ENCODE measurements around the gene ORM2. TPM values are rescaled to one million over a fixed set of nuclear protein-coding genes. Genes with fewer than 3 reads are reported as not detected.

ORM2 gene
- polyA plus RNA-seq, 1 of the 3 experiments (the other 2 are of a cell fraction), result not detected

DNA sequence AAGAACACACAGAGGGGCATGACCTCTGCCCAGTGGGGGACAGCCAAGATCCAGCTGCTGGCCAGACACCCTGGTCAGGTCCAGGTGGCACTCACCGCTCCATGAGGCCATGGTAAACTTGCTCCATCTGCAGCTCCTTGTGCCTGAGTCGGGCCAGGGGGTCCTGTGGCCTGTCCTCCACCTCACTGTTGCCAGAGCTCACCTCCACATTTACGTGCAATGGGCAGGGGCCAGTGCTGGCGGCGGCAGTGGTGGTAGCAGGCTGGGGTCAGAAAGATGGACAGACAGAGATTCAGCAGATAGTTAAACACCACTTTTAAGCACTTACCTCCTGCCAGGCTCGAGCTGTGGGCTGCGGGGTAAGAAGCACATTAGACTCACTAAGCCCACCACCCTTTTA is 30.1 kb downstream of the ORM2 start (continued):
- TF ChIP-seq REST (IDR thresholded peaks at IDR 0.05; ENCODE audit: low read depth, low read length), result no peak

GRCh38 chr9:114361542-114361941 is 31.9 kb downstream of the ORM2 start:
- no peaks in the 10 kb centered on the region for H3K36me3 ChIP-seq (replicated peaks in 1 of 2; ENCODE audit: control insufficient read depth in 1 of 2, insufficient read depth in 2 of 2, low read length in 1 of 2)
- H3K9ac ChIP-seq, result no peak overlapping the region
- H3K9me3 ChIP-seq, result no peaks in the 10 kb centered on the region
- peaks cover 0 to 5% of the 10 kb centered on the region in 2 experiments; a peak in 1 of 4 replicates for H3K4me1 ChIP-seq (ENCODE audit: control insufficient read depth in 1 of 2, insufficient read depth in 2 of 2, low read depth in 1 of 2, low read length in 1 of 2)
- no peak overlapping the region for H3K4me2 ChIP-seq
- WGBS (ENCODE audit: low lambda C conversion rate), result 93% methylated on average over 3 of the region's 7 CpGs
- ChIA-PET CTCF (no interaction called here), POLR2A (no interaction called here)
- DNase-seq, result no peak
- no peak overlapping the region for H3K27ac ChIP-seq (ENCODE audit: low read depth in 2 of 2, low read length in 1 of 2)
- no peaks in the 10 kb centered on the region for H3F3A ChIP-seq (replicated peaks; ENCODE audit: insufficient read depth)
- no peak overlapping the region for H3K4me3 ChIP-seq (ENCODE audit: low read depth in 2 of 2, low read length in 1 of 2)
- no peaks in the 10 kb centered on the region for H3K9me2 ChIP-seq
- TF ChIP-seq RAD21 (IDR thresholded peaks at IDR 0.05; ENCODE audit: low read length) (no peak), FOXM1 (IDR thresholded peaks at IDR 0.05; ENCODE audit: low read depth) (no peak), TAF1 (IDR thresholded peaks at IDR 0.05; ENCODE audit: borderline replicate concordance, low read depth, low read length) (no peak), FOSL2 (IDR thresholded peaks at IDR 0.05; ENCODE audit: borderline replicate concordance, low read depth) (no peak), USF2 (IDR thresholded peaks at IDR 0.05; ENCODE audit: borderline replicate concordance, low read depth, low read length) (no peak), TCF12 (IDR thresholded peaks at IDR 0.05) (no peak), MXI1 (IDR thresholded peaks at IDR 0.05; ENCODE audit: low read depth, low read length) (no peak)
- H3K27me3 ChIP-seq (ENCODE audit: insufficient read depth), result no peaks in the 10 kb centered on the region
- H3K79me2 ChIP-seq (ENCODE audit: insufficient read depth), result no peaks in the 10 kb centered on the region
- H4K20me1 ChIP-seq (ENCODE audit: insufficient read depth), result no peaks in the 10 kb centered on the region
- H2AFZ ChIP-seq (ENCODE audit: low read depth), result no peak overlapping the region

DNA sequence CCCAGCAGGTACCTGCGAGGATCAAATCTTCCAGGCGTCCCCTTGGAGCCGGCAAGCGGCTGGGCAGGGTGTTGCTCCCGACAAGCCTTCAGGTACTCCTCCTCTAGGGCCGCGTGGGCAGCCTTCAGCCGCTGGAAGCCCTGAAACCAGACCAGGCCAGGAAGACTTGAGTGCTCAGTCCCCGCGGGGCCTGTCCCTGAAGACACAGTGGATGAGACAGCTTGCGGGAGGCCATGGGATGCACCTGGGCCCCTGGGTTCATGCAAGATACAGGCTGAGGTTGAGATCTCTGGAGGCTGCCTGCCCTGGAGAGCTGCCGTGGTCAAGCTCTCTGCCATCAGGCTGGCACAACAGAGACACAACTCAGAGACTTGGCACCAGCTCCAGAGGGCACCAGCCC is 32.7 kb downstream of the ORM2 start:
- H3K4me2 ChIP-seq, result no peak overlapping the region
- peaks cover 3% of the 10 kb centered on the region for H3F3A ChIP-seq (replicated peaks; ENCODE audit: insufficient read depth)
- no peaks in the 10 kb centered on the region for H3K9me2 ChIP-seq
- WGBS (ENCODE audit: low lambda C conversion rate), result 84% methylated on average over 6 of the region's 12 CpGs
- H3K27me3 ChIP-seq (ENCODE audit: insufficient read depth), result no peaks in the 10 kb centered on the region
- no peaks in the 10 kb centered on the region for H4K20me1 ChIP-seq (ENCODE audit: insufficient read depth)
- H3K36me3 ChIP-seq (replicated peaks in 1 of 2; ENCODE audit: control insufficient read depth in 1 of 2, insufficient read depth in 2 of 2, low read length in 1 of 2), result no peaks in the 10 kb centered on the region
- no peaks in the 10 kb centered on the region for H3K79me2 ChIP-seq (ENCODE audit: insufficient read depth)
- no peaks in the 10 kb centered on the region for H3K9me3 ChIP-seq
- ChIA-PET POLR2A (no interaction called here), CTCF (no interaction called here)
- DNase-seq, result no peak
- TF ChIP-seq MEF2A (IDR thresholded peaks at IDR 0.05; ENCODE audit: borderline replicate concordance, low read depth), result no peak
- TF ChIP-seq SIN3A (IDR thresholded peaks at IDR 0.05; ENCODE audit: borderline replicate concordance, low read depth, low read length), result no peak
- H3K27ac ChIP-seq (ENCODE audit: low read depth in 2 of 2, low read length in 1 of 2), result no peak overlapping the region
- no peak overlapping the region for H3K4me3 ChIP-seq (ENCODE audit: low read depth in 2 of 2, low read length in 1 of 2)
- no peak overlapping the region for H3K9ac ChIP-seq
- H3K4me1 ChIP-seq (ENCODE audit: control insufficient read depth in 1 of 2, insufficient read depth in 2 of 2, low read depth in 1 of 2, low read length in 1 of 2), result peaks cover 0 to 5% of the 10 kb centered on the region in 2 experiments; a peak in 1 of 4 replicates
- H2AFZ ChIP-seq (ENCODE audit: low read depth), result no peak overlapping the region

Measured in SK-N-SH (cell line).